ENCODE measurements around the gene ITPRIP.
A peak's percentile ranks its signal among the peaks of the same experiment; 100 is the strongest.

The ITPRIP gene

GRCh38 chr10:104350127-104350635 lies 11.9 kb upstream of the ITPRIP start:
- DNase-seq (ENCODE audit: low read depth), result peak; percentile 86
- TF ChIP-seq CTCF (IDR thresholded peaks at IDR 0.05; ENCODE audit: insufficient read depth, low read depth, low read length, missing control alignments), result peak; percentile 67
- H3K4me3 ChIP-seq (ENCODE audit: low read length), result peak overlapping the region; percentile 10

GRCh38 chr10:104349623-104350126 lies 11.4 kb upstream of the ITPRIP start:
- TF ChIP-seq CTCF (IDR thresholded peaks at IDR 0.05; ENCODE audit: insufficient read depth, low read depth, low read length, missing control alignments), result no peak
- peak; percentile 97 for DNase-seq (ENCODE audit: low read depth)
- H3K4me3 ChIP-seq (ENCODE audit: low read length), result peak overlapping the region; percentile 10

GRCh38 chr10:104348601-104349000 lies 10.3 kb upstream of the ITPRIP start:
- DNase-seq (ENCODE audit: low read depth), result no peak
- no peak for TF ChIP-seq CTCF (IDR thresholded peaks at IDR 0.05; ENCODE audit: insufficient read depth, low read depth, low read length, missing control alignments)
- no peak overlapping the region for H3K4me3 ChIP-seq (ENCODE audit: low read length)

- H3K4me3 ChIP-seq (ENCODE audit: low read length), result no peak overlapping the region
- no peak for TF ChIP-seq CTCF (IDR thresholded peaks at IDR 0.05; ENCODE audit: insufficient read depth, low read depth, low read length, missing control alignments)
- no peak for DNase-seq (ENCODE audit: low read depth)
Measured at GRCh38 chr10:104347295-104348045, 9.2 kb upstream of the ITPRIP start.

GRCh38 chr10:104345941-104346340 lies 7.7 kb upstream of the ITPRIP start:
- DNase-seq (ENCODE audit: low read depth), result no peak

GRCh38 chr10:104345515-104345914 lies 7.2 kb upstream of the ITPRIP start:
- TF ChIP-seq CTCF (IDR thresholded peaks at IDR 0.05; ENCODE audit: insufficient read depth, low read depth, low read length, missing control alignments), result no peak
- no peak for DNase-seq (ENCODE audit: low read depth)
- no peak overlapping the region for H3K4me3 ChIP-seq (ENCODE audit: low read length)

More at GRCh38 chr10:104345941-104346340, 7.7 kb upstream of the ITPRIP start:
- H3K4me3 ChIP-seq (ENCODE audit: low read length), result no peak overlapping the region
- TF ChIP-seq CTCF (IDR thresholded peaks at IDR 0.05; ENCODE audit: insufficient read depth, low read depth, low read length, missing control alignments), result no peak
